HG03520 (cell line): ENCODE measurements around the gene NT5C1A.

ENCODE experiments used
- ATAC-seq: cut with Tn5 transposase; IDR thresholded peaks from one replicate; pipeline ENCODE4 v1.9.1; 2021; ENCODE audit warnings: mild to moderate bottlenecking, moderate library complexity; ENCODE audit not compliant: unreplicated experiment

Gene NT5C1A

GRCh38 chr1:39671793-39672550 is at the start of gene NT5C1A:
Gene NT5C1A, minus strand, starts transcription at chr1:39672107. Its CDS starts 69 bp downstream, at chr1:39672038.
- ATAC-seq: no peak

- ATAC-seq: no peak
These were observed 49.8 kb upstream of the NT5C1A start for GRCh38 chr1:39721664-39722063.

GRCh38 chr1:39720094-39720999 is 48.4 kb upstream of the NT5C1A start:
- ATAC-seq: no peak

GRCh38 chr1:39717809-39718208 is 45.9 kb upstream of the NT5C1A start:
- ATAC-seq: no peak

GRCh38 chr1:39713557-39713956 is 41.6 kb upstream of the NT5C1A start:
- ATAC-seq: no peak

GRCh38 chr1:39711966-39712340 is 40.0 kb upstream of the NT5C1A start:
- no peak for ATAC-seq

GRCh38 chr1:39711104-39711965 is 39.4 kb upstream of the NT5C1A start:
- ATAC-seq: no peak

GRCh38 chr1:39707506-39707905 is 35.6 kb upstream of the NT5C1A start:
- ATAC-seq: no peak

GRCh38 chr1:39704757-39705156 is 32.9 kb upstream of the NT5C1A start:
- ATAC-seq: no peak

- no peak for ATAC-seq
These were observed 29.1 kb upstream of the NT5C1A start for GRCh38 chr1:39701049-39701439.

GRCh38 chr1:39700348-39700747 is 28.4 kb upstream of the NT5C1A start:
- ATAC-seq: no peak

- ATAC-seq: no peak
These were observed 27.5 kb upstream of the NT5C1A start for GRCh38 chr1:39699419-39699818.

- no peak for ATAC-seq
These were observed 26.7 kb upstream of the NT5C1A start for GRCh38 chr1:39698568-39698967.

GRCh38 chr1:39696448-39696847 is 24.5 kb upstream of the NT5C1A start:
- ATAC-seq: no peak

- ATAC-seq: no peak
These were observed 23.1 kb upstream of the NT5C1A start for GRCh38 chr1:39695016-39695415.

GRCh38 chr1:39694026-39694425 is 22.1 kb upstream of the NT5C1A start:
- no peak for ATAC-seq

GRCh38 chr1:39692152-39693074 is 20.5 kb upstream of the NT5C1A start:
- ATAC-seq: no peak

- peak; percentile 91 for ATAC-seq
These were observed 19.7 kb upstream of the NT5C1A start, which contains the start of gene HPCAL4 for GRCh38 chr1:39691383-39692151. Gene HPCAL4, minus strand, starts transcription at chr1:39691433. Its CDS starts 6,830 bp downstream, at chr1:39684603.

GRCh38 chr1:39690794-39691382 is 19.0 kb upstream of the NT5C1A start:
- no peak for ATAC-seq
